ES-I3 (cell line): ENCODE data around the gene CHI3L2.
"Not testable (repeated sequence)": the region's sequence is repeated elsewhere in the genome, so short reads cannot be mapped to it uniquely, and the experiment has no call there.

Source experiments
- H3K36me3 ChIP-seq: 2 replicates; pipeline ENCODE4 v1.6.1; 2013; ENCODE audit warnings: mild to moderate bottlenecking, low read length, control low read depth, moderate library complexity; ENCODE audit not compliant: insufficient read depth
- H3K4me1 ChIP-seq: 2 replicates; pipeline ENCODE4 v1.6.1; 2013; ENCODE audit warnings: mild to moderate bottlenecking, control low read depth, low read length; ENCODE audit not compliant: insufficient read depth
- H3K9ac ChIP-seq: 2 replicates; pipeline ENCODE4 v1.6.1; 2013; ENCODE audit warnings: low read depth, mild to moderate bottlenecking, low read length, moderate library complexity
- H3K9me3 ChIP-seq: 2 replicates; pipeline ENCODE4 v1.6.1; 2013; ENCODE audit warnings: mild to moderate bottlenecking, low read length, moderate library complexity; ENCODE audit not compliant: control insufficient read depth, insufficient read depth

CHI3L2 gene

DNA sequence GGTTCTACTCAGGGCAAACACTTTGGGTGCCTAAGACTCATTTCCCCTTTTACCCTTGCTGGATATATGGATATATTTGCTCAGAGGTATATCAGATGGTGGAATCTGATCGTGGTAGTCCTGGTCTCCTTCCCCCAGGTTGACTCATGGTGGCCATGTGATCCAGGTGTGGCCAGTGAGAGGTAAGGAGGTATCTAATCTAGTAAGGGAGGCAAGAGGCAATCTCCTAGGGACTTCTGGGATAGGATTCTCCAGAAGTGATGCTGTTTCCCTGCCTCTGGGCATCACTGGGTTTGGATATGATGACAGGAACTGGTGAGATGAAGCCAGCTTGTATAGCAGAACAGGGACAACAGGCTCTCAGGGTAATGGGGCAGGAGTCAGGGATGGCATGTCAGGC is 18.6 kb upstream of the CHI3L2 start:
- Histone ChIP-seq H3K9ac (no peak overlapping the region), H3K4me1 (no peaks in the 10 kb centered on the region), H3K9me3 (no peaks in the 10 kb centered on the region), H3K36me3 (no peaks in the 10 kb centered on the region)

DNA sequence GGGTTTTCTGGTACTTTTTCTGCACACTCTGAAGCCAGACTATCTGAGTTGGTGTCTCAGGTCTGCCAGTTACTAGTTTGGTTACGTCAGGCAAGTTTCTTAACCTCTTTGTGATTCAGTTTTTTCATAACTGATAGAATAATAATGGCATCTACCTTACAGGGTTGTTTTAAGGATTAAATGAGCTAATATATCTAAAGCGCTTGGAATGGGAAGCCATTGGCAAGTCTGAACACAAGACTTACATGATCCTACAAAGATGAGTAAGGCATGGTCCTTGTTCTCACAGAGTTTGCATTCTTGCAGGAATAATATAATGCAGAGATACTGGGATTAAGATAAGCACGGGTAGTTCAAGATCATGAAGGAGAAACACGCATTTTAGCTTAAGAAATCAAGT is 17.9 kb upstream of the CHI3L2 start:
- no peaks in the 10 kb centered on the region for H3K4me1 ChIP-seq
- H3K9ac ChIP-seq, result no peak overlapping the region
- no peaks in the 10 kb centered on the region for H3K36me3 ChIP-seq
- H3K9me3 ChIP-seq, result no peaks in the 10 kb centered on the region

DNA sequence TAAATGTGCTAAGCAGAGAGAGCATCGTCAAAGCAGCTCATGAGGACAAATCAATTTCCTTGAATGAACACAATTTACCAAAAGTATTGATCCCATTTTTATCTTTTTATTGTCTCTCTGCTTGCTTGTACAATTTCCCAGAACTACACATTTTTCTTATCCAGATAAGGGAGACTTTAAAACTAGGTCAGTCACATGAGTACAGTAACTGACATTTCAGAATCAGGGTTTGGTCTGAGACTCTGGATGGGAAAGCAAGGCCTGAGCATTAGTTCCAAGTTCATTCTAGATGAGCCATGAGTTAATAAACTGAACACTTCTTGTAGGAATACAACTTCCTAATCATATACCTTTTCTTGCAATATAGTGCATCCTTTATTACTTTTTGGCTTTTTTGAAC is 15.6 kb upstream of the CHI3L2 start:
- Histone ChIP-seq H3K9me3 (no peaks in the 10 kb centered on the region), H3K9ac (no peak overlapping the region), H3K36me3 (no peaks in the 10 kb centered on the region), H3K4me1 (no peaks in the 10 kb centered on the region)

DNA sequence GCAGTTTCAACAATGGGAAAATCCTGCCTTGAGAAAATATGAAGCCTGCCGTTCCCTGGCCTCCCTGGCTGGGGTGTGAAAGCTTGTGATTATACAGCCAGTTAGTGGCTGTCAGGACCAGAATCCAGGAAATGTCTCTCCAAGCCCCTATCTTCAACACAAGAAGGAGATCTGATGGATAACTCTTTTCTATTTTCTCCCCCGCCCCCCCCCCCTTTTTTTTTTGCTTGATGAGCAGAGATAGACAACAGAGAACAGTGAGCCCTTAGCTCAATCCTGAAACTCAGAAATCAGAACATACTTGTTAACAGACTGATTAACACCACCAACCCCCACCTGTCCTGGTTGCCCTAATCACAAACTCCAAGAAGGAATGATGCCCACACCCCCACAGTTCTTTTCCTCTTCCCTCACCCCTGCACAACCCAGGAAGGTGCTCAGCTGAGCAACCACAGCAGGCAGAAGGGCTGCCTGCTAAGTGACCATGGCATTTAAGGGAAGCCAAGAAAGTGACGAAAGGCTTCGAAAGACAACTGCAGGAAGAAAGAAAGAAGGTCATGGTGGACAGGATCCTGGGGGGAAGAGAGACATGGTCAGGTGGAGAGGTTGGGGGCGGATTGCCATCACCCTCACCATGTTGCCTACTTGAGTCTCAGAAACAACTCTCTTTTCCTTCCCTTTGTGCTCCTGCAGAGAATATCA is 14.7 kb upstream of the CHI3L2 start:
- Histone ChIP-seq H3K4me1 (no peaks in the 10 kb centered on the region), H3K9ac (no peak overlapping the region)

DNA sequence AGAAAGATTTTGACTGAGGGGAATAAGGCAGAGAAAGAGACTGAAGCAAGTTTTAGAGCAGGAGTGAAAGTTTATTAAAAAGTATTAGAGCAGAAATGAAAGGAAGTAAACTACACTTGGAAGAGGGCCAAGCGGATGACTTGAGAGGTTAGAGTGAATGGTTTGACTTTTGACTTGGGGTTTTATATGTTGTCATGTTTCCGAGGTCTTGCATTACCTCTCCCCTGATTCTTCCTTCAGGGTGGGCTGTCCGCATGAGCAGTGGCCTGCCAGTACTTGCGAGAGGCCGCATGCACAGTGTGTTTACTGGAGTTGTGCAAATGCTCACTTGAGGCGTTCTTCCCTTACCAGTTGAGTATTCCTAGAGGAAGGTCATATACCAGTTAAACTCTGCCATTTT is 14.1 kb upstream of the CHI3L2 start:
- Histone ChIP-seq H3K9ac (no peak overlapping the region), H3K36me3 (no peaks in the 10 kb centered on the region), H3K4me1 (no peaks in the 10 kb centered on the region), H3K9me3 (no peaks in the 10 kb centered on the region)

More for the DNA sequence above, 14.7 kb upstream of the CHI3L2 start:
- Histone ChIP-seq H3K9me3 (no peaks in the 10 kb centered on the region), H3K36me3 (no peaks in the 10 kb centered on the region)

- H3K9me3 ChIP-seq, result no peaks in the 10 kb centered on the region
- H3K36me3 ChIP-seq, result no peaks in the 10 kb centered on the region
- 0 out of 2 replicates have a peak, but pooled peaks cover 1% of the 10 kb centered on the region for H3K4me1 ChIP-seq
- no peak overlapping the region for H3K9ac ChIP-seq
Observed at GRCh38 chr1:111214074-111214801, 13.3 kb upstream of the CHI3L2 start.

DNA sequence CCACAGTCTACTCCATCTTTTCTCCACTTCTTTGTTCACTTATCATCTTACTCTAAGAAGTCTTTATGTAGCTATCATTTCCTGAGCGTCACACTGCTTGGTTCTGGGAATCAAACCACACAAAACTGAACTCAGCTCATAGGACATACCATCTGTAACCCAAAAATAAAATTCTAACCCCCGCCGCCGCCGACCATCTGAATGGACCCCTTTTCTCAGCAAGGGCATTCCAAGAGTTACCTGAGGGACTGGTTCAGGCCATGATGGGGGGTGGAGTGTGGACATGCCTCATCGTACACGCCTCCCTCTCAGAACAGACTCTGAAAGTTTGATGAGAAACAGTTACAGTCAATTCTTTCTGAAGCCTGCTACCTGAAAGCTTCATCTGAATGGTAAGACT is 12.6 kb upstream of the CHI3L2 start:
- H3K9me3 ChIP-seq, result no peaks in the 10 kb centered on the region
- H3K9ac ChIP-seq, result no peak overlapping the region
- no peaks in the 10 kb centered on the region for H3K36me3 ChIP-seq
- H3K4me1 ChIP-seq, result peaks cover 7% of the 10 kb centered on the region; the same call in 1 of the 2 replicates

GRCh38 chr1:111215285-111215684 is 12.2 kb upstream of the CHI3L2 start:
- H3K4me1 ChIP-seq, H3K9me3 ChIP-seq, H3K36me3 ChIP-seq, H3K9ac ChIP-seq: not testable (repeated sequence)

DNA sequence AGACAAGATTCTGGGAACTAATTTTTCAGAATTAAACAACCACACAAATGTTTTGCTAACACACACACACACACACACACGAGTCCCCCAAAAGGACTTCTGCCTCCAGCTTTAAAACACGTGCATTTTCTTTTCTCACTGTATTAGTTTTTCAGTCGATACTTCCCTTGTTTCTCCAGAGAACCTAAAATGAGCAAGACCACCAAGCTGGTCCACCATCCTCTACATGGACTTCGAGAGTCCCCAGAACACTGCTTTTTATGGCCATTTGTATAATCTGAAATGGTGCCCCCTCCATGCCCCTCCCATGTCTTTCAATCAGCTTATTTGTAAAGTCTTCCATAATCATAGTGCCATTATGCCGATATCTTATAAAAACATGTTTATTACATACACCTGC is 10.8 kb upstream of the CHI3L2 start:
- Histone ChIP-seq H3K4me1 (peaks cover 7% of the 10 kb centered on the region; the same call in 1 of the 2 replicates), H3K9me3 (no peaks in the 10 kb centered on the region), H3K9ac (no peak overlapping the region), H3K36me3 (no peaks in the 10 kb centered on the region)

GRCh38 chr1:111217183-111217910 is 10.2 kb upstream of the CHI3L2 start:
- Histone ChIP-seq H3K9me3 (no peaks in the 10 kb centered on the region), H3K36me3 (no peaks in the 10 kb centered on the region), H3K9ac (no peak overlapping the region), H3K4me1 (peaks cover 7% of the 10 kb centered on the region; the same call in 1 of the 2 replicates)

GRCh38 chr1:111218701-111219556 is 8.6 kb upstream of the CHI3L2 start:
- Histone ChIP-seq H3K9me3 (no peaks in the 10 kb centered on the region), H3K36me3 (no peaks in the 10 kb centered on the region), H3K4me1 (peaks cover 7% of the 10 kb centered on the region; the same call in 1 of the 2 replicates), H3K9ac (no peak overlapping the region)

DNA sequence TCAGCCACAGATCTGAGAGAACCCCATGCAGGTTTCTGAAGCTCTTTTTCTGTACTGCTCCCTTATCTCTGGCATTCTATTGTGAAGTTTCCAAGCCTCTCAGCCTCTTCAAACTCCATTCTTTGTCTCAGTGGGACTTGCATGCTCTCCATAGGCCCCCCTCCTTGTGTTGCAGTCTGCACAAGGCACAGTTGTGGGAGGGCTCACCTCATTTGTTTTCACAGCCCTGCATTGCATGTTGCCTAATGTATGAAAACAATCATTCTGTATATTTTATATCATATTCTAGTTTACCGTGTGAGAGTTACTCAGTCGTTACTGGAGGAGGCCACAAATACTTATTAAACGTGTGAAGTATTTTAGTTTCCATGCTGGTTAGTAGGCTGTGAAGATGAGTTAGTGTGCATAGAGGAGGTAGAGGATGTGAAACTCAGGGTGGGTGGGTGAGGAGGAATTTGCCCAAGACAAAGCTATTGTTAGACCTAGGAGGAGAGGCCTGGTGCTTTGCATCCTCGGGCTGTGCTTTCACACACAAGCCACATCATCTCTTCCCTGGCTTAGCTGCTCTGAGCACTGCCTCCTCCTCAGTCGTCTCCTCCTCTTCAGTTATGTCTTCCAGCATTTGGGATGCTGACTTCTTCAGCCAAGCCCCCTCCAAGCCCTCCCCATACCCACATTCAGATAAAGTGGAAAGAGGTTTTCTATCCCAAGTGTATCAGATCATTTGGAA is 7.8 kb upstream of the CHI3L2 start:
- Histone ChIP-seq H3K9ac (no peak overlapping the region), H3K4me1 (peaks cover 7% of the 10 kb centered on the region; the same call in 1 of the 2 replicates), H3K36me3 (no peaks in the 10 kb centered on the region), H3K9me3 (no peaks in the 10 kb centered on the region)

DNA sequence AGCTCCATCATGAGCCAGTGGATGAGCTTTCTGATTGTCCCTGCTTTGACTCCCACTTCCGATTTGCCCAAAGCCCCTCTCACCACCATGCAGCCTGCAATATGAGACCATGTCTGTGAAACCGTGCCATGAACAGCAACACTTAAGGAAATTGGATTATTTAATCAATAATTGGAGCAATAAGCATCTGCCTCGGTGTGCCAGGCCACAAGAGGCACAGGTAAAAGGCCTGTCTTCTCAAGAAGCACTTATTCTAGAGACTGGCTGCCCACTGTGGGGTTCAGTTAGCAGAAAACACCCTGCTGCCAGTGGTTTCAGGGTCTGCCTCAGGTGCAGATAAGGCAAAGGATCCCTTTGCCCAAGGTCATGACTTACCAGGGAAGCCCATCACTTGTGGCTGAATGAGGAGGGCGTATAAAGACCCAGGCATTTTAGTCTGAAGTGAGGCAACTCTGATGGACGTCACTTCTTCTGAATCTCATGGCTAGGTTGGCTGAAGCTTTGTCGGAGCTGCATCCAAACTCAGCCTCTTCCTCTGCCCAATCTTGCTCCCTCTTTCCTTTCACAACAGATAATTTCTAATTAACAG is 7.1 kb upstream of the CHI3L2 start:
- Histone ChIP-seq H3K9me3 (no peaks in the 10 kb centered on the region), H3K4me1 (peaks cover 9% of the 10 kb centered on the region), H3K9ac (no peak overlapping the region), H3K36me3 (no peaks in the 10 kb centered on the region)
